Dermis blood vessel endothelial cell (primary cell): ENCODE results near the gene IL1RAPL1. TPM values are rescaled to one million over a fixed set of nuclear protein-coding genes. Genes with fewer than 3 reads are reported as not detected.

Source experiments
- DNase-seq: peaks from one replicate; pipeline ENCODE4 v3.0.0; 2010
- total RNA-seq: library from RNA; depleted of rRNA; stranded (reverse); fragments of >200 nt; gene quantifications from 2 replicates; pipeline ENCODE4 v1.2.3, GENCODE V29; 2014

The IL1RAPL1 gene
- total RNA-seq, 1 donor from 2014 or later, result not detected

- no peak for DNase-seq
These were observed 549.7 kb downstream of the IL1RAPL1 start for GRCh38 chrX:29136904-29137303.

GRCh38 chrX:29138003-29138402, 550.8 kb downstream of the IL1RAPL1 start:
- no peak for DNase-seq

- no peak for DNase-seq
These were observed 556.1 kb downstream of the IL1RAPL1 start for GRCh38 chrX:29143356-29143755.

- DNase-seq, result no peak
These were observed 556.5 kb downstream of the IL1RAPL1 start for GRCh38 chrX:29143756-29144155.

GRCh38 chrX:29145316-29145715, 558.1 kb downstream of the IL1RAPL1 start:
- no peak for DNase-seq

- DNase-seq, result no peak
These were observed 561.3 kb downstream of the IL1RAPL1 start for GRCh38 chrX:29148511-29148910.

- DNase-seq, result no peak
These were observed 568.0 kb downstream of the IL1RAPL1 start for GRCh38 chrX:29155286-29155685.

GRCh38 chrX:29172880-29173279, 585.6 kb downstream of the IL1RAPL1 start:
- DNase-seq, result peak; percentile 29

GRCh38 chrX:29187264-29187663, 600.0 kb downstream of the IL1RAPL1 start:
- DNase-seq, result no peak

- no peak for DNase-seq
These were observed 609.3 kb downstream of the IL1RAPL1 start for GRCh38 chrX:29196501-29196900.

- DNase-seq, result no peak
These were observed 628.0 kb downstream of the IL1RAPL1 start for GRCh38 chrX:29215251-29215650.

- DNase-seq, result no peak
These were observed 638.4 kb downstream of the IL1RAPL1 start for GRCh38 chrX:29225670-29226069.

- no peak for DNase-seq
These were observed 642.6 kb downstream of the IL1RAPL1 start for GRCh38 chrX:29229802-29230201.

GRCh38 chrX:29231800-29232199, 644.6 kb downstream of the IL1RAPL1 start:
- peak; percentile 3 for DNase-seq

- DNase-seq, result no peak
These were observed 646.4 kb downstream of the IL1RAPL1 start for GRCh38 chrX:29233592-29234183.

GRCh38 chrX:29237972-29238371, 650.7 kb downstream of the IL1RAPL1 start:
- DNase-seq, result no peak

- DNase-seq, result no peak
These were observed 654.6 kb downstream of the IL1RAPL1 start for GRCh38 chrX:29241809-29242208.

- DNase-seq, result no peak
These were observed 655.6 kb downstream of the IL1RAPL1 start for GRCh38 chrX:29242856-29243255.

GRCh38 chrX:29243942-29244341, 656.7 kb downstream of the IL1RAPL1 start:
- DNase-seq, result no peak

GRCh38 chrX:29254515-29254914, 667.3 kb downstream of the IL1RAPL1 start:
- no peak for DNase-seq

- DNase-seq, result no peak
These were observed 670.3 kb downstream of the IL1RAPL1 start for GRCh38 chrX:29257521-29257920.

GRCh38 chrX:29269390-29269789, 682.1 kb downstream of the IL1RAPL1 start:
- DNase-seq, result no peak

- DNase-seq, result no peak
These were observed 687.3 kb downstream of the IL1RAPL1 start for GRCh38 chrX:29274517-29274916.

- no peak for DNase-seq
These were observed 688.7 kb downstream of the IL1RAPL1 start for GRCh38 chrX:29275928-29276327.

- no peak for DNase-seq
These were observed 694.0 kb downstream of the IL1RAPL1 start for GRCh38 chrX:29281078-29281742.
